A549 (cell line): Measurements from ENCODE around the gene SLC17A9. TPM values are rescaled to one million over a fixed set of nuclear protein-coding genes. Genes with fewer than 3 reads are reported as not detected.

Experiments used
- ATAC-seq, 2 experiments: fragments of 200-7000 bp in 1 of 2; fragments of >200 bp in 1 of 2; cut with Nextera tagmentation in 1 of 2; cut with Tn5 transposase in 1 of 2; 3 replicates each; pipeline versions ENCODE4 v1.8.0 to v1.9.1; 2018 to 2020; ENCODE audit warnings: mild to moderate bottlenecking in 1 of 2, moderate library complexity in 1 of 2
- CTCF ChIA-PET: fragments of 300-600 bp; sonication (Branson Sonifier 250); formaldehyde crosslinking; extraction: SDS; loops from one replicate; lab custom pipeline; 2021; ENCODE audit warnings: antibody characterized with exemption, inconsistent platforms; lab: Yijun Ruan, JAX
- POLR2A ChIA-PET: fragments of 350-600 bp; formaldehyde crosslinking; extraction: SDS; loops from one replicate; lab custom pipeline; 2021; ENCODE audit warnings: antibody characterized with exemption, inconsistent platforms; lab: Yijun Ruan, JAX
- DNase-seq, 2 experiments: peaks; one replicate each; pipeline versions ENCODE4 v3.0.0 to v3.0.0-alpha.2; 2011 to 2016; ENCODE audit warnings: low read depth in 1 of 2, low spot score in 1 of 2
- FAIRE-seq: peaks from 2 replicates; lab custom pipeline; 2011; peaks lifted over from hg19 to GRCh38; lab: Jason Lieb, UNC
- H3K27ac ChIP-seq, 2 experiments: fragments of >200 bp; sonication (Bioruptor Twin); formaldehyde crosslinking; 3 replicates each; pipeline ENCODE4 v1.5.1; 2016 to 2017
- H3K4me1 ChIP-seq: fragments of >200 bp; sonication (Bioruptor Twin); formaldehyde crosslinking; 3 replicates; pipeline ENCODE4 v1.6.1; 2016
- H3K4me2 ChIP-seq: fragments of >200 bp; sonication (Bioruptor Twin); formaldehyde crosslinking; 3 replicates; pipeline ENCODE4 v1.6.1; 2016
- H3K4me3 ChIP-seq: fragments of >200 bp; sonication (Bioruptor Twin); formaldehyde crosslinking; 3 replicates; pipeline ENCODE4 v1.5.1; 2016
- H3K9me3 ChIP-seq: fragments of >200 bp; sonication (Bioruptor Twin); formaldehyde crosslinking; 3 replicates; pipeline ENCODE4 v1.6.1; 2016
- ATOH8 ChIP-seq: fragments of 250-450 bp; sonication (Bioruptor Pico); IDR thresholded peaks from 2 replicates; pipeline ENCODE4 v1.5.0; 2020; ENCODE audit warnings: low read depth, mild to moderate bottlenecking, moderate library complexity
- CBX2 ChIP-seq: fragments of 200-600 bp; sonication (generic); IDR thresholded peaks from 2 replicates; pipeline ENCODE4 v1.6.1; 2016; ENCODE audit warnings: low read depth, mild to moderate bottlenecking, borderline replicate concordance
- CBX8 ChIP-seq: fragments of 200-600 bp; sonication (generic); IDR thresholded peaks from 2 replicates; pipeline ENCODE4 v1.6.1; 2016
- CEBPB ChIP-seq, 2 experiments: fragments of >200 bp in 1 of 2; sonication (Bioruptor Twin) in 1 of 2; formaldehyde crosslinking in 1 of 2; IDR thresholded peaks; 2 replicates each; pipeline ENCODE4 v1.6.1; 2012 to 2016
- CHD2 ChIP-seq: fragments of 150-350 bp; IDR thresholded peaks from 2 replicates; pipeline ENCODE4 v1.6.1; 2014; ENCODE audit warnings: low read length; ENCODE audit not compliant: partially characterized antibody
- CHD4 ChIP-seq: fragments of 200-600 bp; sonication (generic); IDR thresholded peaks from 2 replicates; pipeline ENCODE4 v1.6.1; 2016; ENCODE audit warnings: antibody characterized with exemption, mild to moderate bottlenecking, borderline replicate concordance
- CTCF ChIP-seq: fragments of >200 bp; sonication (Bioruptor Twin); formaldehyde crosslinking; IDR thresholded peaks from 3 replicates; pipeline ENCODE4 v1.5.1; 2016
- EHMT2 ChIP-seq: fragments of 200-600 bp; sonication (generic); IDR thresholded peaks from 2 replicates; pipeline ENCODE4 v1.6.1; 2016; ENCODE audit warnings: antibody characterized with exemption, low read depth, mild to moderate bottlenecking, moderate library complexity
- EP300 ChIP-seq, 2 experiments: fragments of >200 bp; sonication (Bioruptor Twin); formaldehyde crosslinking; IDR thresholded peaks; 2 replicates in 1 of 2; 3 replicates in 1 of 2; pipeline ENCODE4 v1.6.1; 2016 to 2017
- FOSB ChIP-seq: fragments of 250-450 bp; sonication (Bioruptor Pico); IDR thresholded peaks from 2 replicates; pipeline ENCODE4 v1.5.0; 2020; ENCODE audit warnings: mild to moderate bottlenecking, moderate library complexity
- HDAC2 ChIP-seq: fragments of 200-600 bp; sonication (generic); IDR thresholded peaks from 2 replicates; pipeline ENCODE4 v1.6.1; 2016
- HOXA7 ChIP-seq: fragments of 250-450 bp; sonication (Bioruptor Pico); IDR thresholded peaks from 2 replicates; pipeline ENCODE4 v1.5.0; 2020; ENCODE audit warnings: mild to moderate bottlenecking, moderate library complexity
- HOXB13 ChIP-seq: fragments of 250-450 bp; sonication (Bioruptor Pico); IDR thresholded peaks from 2 replicates; pipeline ENCODE4 v1.5.0; 2020; ENCODE audit warnings: low read depth, mild to moderate bottlenecking, moderate library complexity
- JUN ChIP-seq, 2 experiments: fragments of >200 bp; sonication (Bioruptor Twin); formaldehyde crosslinking; IDR thresholded peaks; 2 replicates in 1 of 2; 3 replicates in 1 of 2; pipeline ENCODE4 v1.6.1; 2016 to 2017
- PBX3 ChIP-seq: IDR thresholded peaks from 2 replicates; pipeline ENCODE4 v1.6.1; 2012
- POLR2A ChIP-seq: IDR thresholded peaks from 2 replicates; pipeline ENCODE4 v1.6.1; 2012; ENCODE audit warnings: mild to moderate bottlenecking, low read length
- RCOR1 ChIP-seq: fragments of 150-350 bp; IDR thresholded peaks from 2 replicates; pipeline ENCODE4 v1.6.1; 2014; ENCODE audit warnings: antibody characterized with exemption, low read length, low read depth
- TFCP2L1 ChIP-seq: fragments of 250-450 bp; sonication (Bioruptor Pico); IDR thresholded peaks from 2 replicates; pipeline ENCODE4 v1.5.0; 2021; ENCODE audit warnings: mild to moderate bottlenecking
- USF2 ChIP-seq: fragments of 450-650 bp; IDR thresholded peaks from 2 replicates; pipeline ENCODE4 v1.6.1; 2014; ENCODE audit warnings: antibody characterized with exemption
- ZFP36 ChIP-seq: fragments of 450-650 bp; IDR thresholded peaks from 2 replicates; pipeline ENCODE4 v1.6.1; 2014; ENCODE audit warnings: borderline replicate concordance; ENCODE audit not compliant: partially characterized antibody
- ZNF302 ChIP-seq: fragments of 250-450 bp; sonication (Bioruptor Pico); IDR thresholded peaks from 2 replicates; pipeline ENCODE4 v1.9.0; 2021; ENCODE audit warnings: inconsistent platforms, mild to moderate bottlenecking, moderate library complexity
- ZSCAN20 ChIP-seq: fragments of 250-450 bp; sonication (Bioruptor Pico); IDR thresholded peaks from 2 replicates; pipeline ENCODE4 v1.8.0; 2022; ENCODE audit warnings: mild to moderate bottlenecking, moderate library complexity
- WGBS: methylation state at CpG from one replicate; pipeline ENCODE4 v1.1.6; 2017; ENCODE audit errors: missing lambda C conversion rate; 5-methylcytosine and 5-hydroxymethylcytosine counted together
- polyA plus RNA-seq, 4 experiments: library from polyadenylated mRNA; depleted of rRNA in 3 of 4; stranded (reverse); fragments of >200 nt; fragmentation: RNase III in 1 of 4; extraction: RNeasy Plus Mini Kit Qiagen cat#74134 plus additional on column Dnase treatment in 1 of 4; gene quantifications; 2 replicates in 3 of 4; 3 replicates in 1 of 4; pipeline ENCODE4 v1.2.3, GENCODE V29; 2011 to 2017
- TF ChIP-seq, protein P1 (sequence below): IDR thresholded peaks from 2 replicates; pipeline ENCODE4 v1.6.1; 2012; ENCODE audit warnings: low read depth, borderline replicate concordance
- TF ChIP-seq, protein P2 (sequence below): fragments of 250-450 bp; sonication (Bioruptor Pico); IDR thresholded peaks from 2 replicates; pipeline ENCODE4 v1.5.0; 2021; ENCODE audit warnings: mild to moderate bottlenecking, moderate library complexity, borderline replicate concordance

The SLC17A9 gene
- polyA plus RNA-seq, 2 of the 4 experiments (the other 2 are of a cell fraction): 0.05 TPM; not detected in 1

DNA sequence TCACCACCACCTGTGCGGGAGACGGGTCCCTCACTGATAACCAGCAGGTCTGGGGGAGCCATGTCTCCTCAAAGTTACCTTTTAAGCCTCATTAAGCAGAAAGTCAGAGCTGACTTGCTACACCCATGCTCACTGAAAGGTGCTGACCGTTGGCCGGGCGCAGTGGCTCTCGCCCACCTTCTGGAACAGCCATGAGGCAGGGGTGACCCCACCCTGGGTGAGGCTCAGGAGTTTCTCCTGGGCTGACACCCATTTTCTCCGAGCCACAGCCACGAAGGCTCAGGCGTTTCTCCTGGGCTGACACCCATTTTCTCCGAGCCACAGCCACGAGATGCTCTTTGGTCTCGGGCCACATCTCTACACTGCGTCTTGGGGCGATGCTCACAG is 44.1 kb downstream of the SLC17A9 start:
- Histone ChIP-seq H3K27ac (no peak overlapping the region), H3K9me3 (no peaks in the 10 kb centered on the region), H3K4me1 (no peaks in the 10 kb centered on the region), H3K4me2 (no peak overlapping the region)
- CTCF ChIA-PET: interaction anchor here (7.5 kb wide), 1 partner anchor 12 kb away, joined by 44 read pairs; no protein-coding TSS in a partner anchor
- TF ChIP-seq EP300 (IDR thresholded peaks at IDR 0.05): no peak
- no peak for TF ChIP-seq HOXB13 (CRISPR knock-in tag)
- TF ChIP-seq, protein P1, sequence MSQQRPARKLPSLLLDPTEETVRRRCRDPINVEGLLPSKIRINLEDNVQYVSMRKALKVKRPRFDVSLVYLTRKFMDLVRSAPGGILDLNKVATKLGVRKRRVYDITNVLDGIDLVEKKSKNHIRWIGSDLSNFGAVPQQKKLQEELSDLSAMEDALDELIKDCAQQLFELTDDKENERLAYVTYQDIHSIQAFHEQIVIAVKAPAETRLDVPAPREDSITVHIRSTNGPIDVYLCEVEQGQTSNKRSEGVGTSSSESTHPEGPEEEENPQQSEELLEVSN: no peak
- no peak for TF ChIP-seq PBX3
- TF ChIP-seq, all 56 proteins: peak for 0
- POLR2A ChIA-PET: no interaction called here
- FAIRE-seq: no peak
- WGBS: 59% methylated on average over 14 of the region's 14 CpGs
- DNase-seq: no peak
- H3K4me3 ChIP-seq: no peak overlapping the region
- no peak for ATAC-seq

GRCh38 chr20:62997417-62998035 is 45.0 kb downstream of the SLC17A9 start:
- Histone ChIP-seq H3K4me2 (no peak overlapping the region), H3K27ac (no peak overlapping the region), H3K9me3 (no peaks in the 10 kb centered on the region), H3K4me3 (no peak overlapping the region), H3K4me1 (no peaks in the 10 kb centered on the region)
- WGBS: 49% methylated on average over 20 of the region's 20 CpGs
- TF ChIP-seq, protein P1: no peak
- TF ChIP-seq ZFP36: no peak
- no peak for TF ChIP-seq ZSCAN20 (CRISPR knock-in tag)
- TF ChIP-seq POLR2A: no peak
- TF ChIP-seq EHMT2: no peak
- no peak for TF ChIP-seq CHD2
- TF ChIP-seq CBX2: no peak
- TF ChIP-seq TFCP2L1: no peak
- TF ChIP-seq USF2: no peak
- no peak for TF ChIP-seq CBX8
- no peak for TF ChIP-seq JUN (IDR thresholded peaks at IDR 0.05)
- TF ChIP-seq CEBPB (IDR thresholded peaks at IDR 0.05): no peak
- no peak for TF ChIP-seq ZNF302 (CRISPR knock-in tag)
- no peak for TF ChIP-seq HOXA7
- TF ChIP-seq, protein P2, sequence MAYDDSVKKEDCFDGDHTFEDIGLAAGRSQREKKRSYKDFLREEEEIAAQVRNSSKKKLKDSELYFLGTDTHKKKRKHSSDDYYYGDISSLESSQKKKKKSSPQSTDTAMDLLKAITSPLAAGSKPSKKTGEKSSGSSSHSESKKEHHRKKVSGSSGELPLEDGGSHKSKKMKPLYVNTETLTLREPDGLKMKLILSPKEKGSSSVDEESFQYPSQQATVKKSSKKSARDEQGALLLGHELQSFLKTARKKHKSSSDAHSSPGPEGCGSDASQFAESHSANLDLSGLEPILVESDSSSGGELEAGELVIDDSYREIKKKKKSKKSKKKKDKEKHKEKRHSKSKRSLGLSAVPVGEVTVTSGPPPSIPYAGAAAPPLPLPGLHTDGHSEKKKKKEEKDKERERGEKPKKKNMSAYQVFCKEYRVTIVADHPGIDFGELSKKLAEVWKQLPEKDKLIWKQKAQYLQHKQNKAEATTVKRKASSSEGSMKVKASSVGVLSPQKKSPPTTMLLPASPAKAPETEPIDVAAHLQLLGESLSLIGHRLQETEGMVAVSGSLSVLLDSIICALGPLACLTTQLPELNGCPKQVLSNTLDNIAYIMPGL (CRISPR knock-in tag): no peak
- TF ChIP-seq FOSB: no peak
- no peak for TF ChIP-seq HDAC2
- CTCF ChIA-PET: interaction anchor here (7.5 kb wide), 1 partner anchor 11 kb away, joined by 44 read pairs; no protein-coding TSS in a partner anchor
- POLR2A ChIA-PET: no interaction called here
- DNase-seq: no peak
- ATAC-seq: no peak; a peak in 2 of 6 replicates
- no peak for FAIRE-seq

GRCh38 chr20:62998449-62998848 is 45.9 kb downstream of the SLC17A9 start:
- POLR2A ChIA-PET: no interaction called here
- DNase-seq: no peak
- CTCF ChIA-PET: no interaction called here
- no peaks in the 10 kb centered on the region for H3K9me3 ChIP-seq
- no peaks in the 10 kb centered on the region for H3K4me1 ChIP-seq
- no peak for FAIRE-seq
- no peak for ATAC-seq
- no peak overlapping the region for H3K4me3 ChIP-seq
- no peak overlapping the region for H3K4me2 ChIP-seq
- no peak overlapping the region for H3K27ac ChIP-seq
- WGBS: 40% methylated on average over 5 of the region's 5 CpGs
- TF ChIP-seq ZNF302 (CRISPR knock-in tag) (no peak), HDAC2 (no peak), RCOR1 (no peak), ATOH8 (CRISPR knock-in tag) (no peak), CTCF (no peak), CHD4 (no peak), USF2 (no peak)
- TF ChIP-seq, protein P1: no peak
